ENCODE data around the gene MLLT3. TPM values are rescaled to one million over a fixed set of nuclear protein-coding genes. Genes with fewer than 3 reads are reported as not detected.

MLLT3 gene
- total and polyA plus RNA-seq, 2 of the 13 experiments (the other 11 are each of a cell fraction or from before 2014, with no cell fraction given): 12.3 to 12.6 TPM

GRCh38 chr9:20406344-20406743 is 216.0 kb downstream of the MLLT3 start (continued):
- TF ChIP-seq SNAPC5 (CRISPR knock-in tag; IDR thresholded peaks at IDR 0.05; ENCODE audit: borderline replicate concordance) (no peak), MAFF (IDR thresholded peaks at IDR 0.05; ENCODE audit: low read depth, low read length) (peak; percentile 87)

- CTCF ChIA-PET (ENCODE audit: low intra/inter-chr PET ratio, low total read pairs): no interaction called here
- TF ChIP-seq GATA4 (IDR thresholded peaks at IDR 0.05; ENCODE audit: borderline replicate concordance, low read depth) (no peak), ZBTB37 (CRISPR knock-in tag; IDR thresholded peaks at IDR 0.05) (no peak), ZNF841 (CRISPR knock-in tag; IDR thresholded peaks at IDR 0.05; ENCODE audit: borderline replicate concordance) (no peak), ZNF678 (CRISPR knock-in tag; IDR thresholded peaks at IDR 0.05) (no peak), PCBP1 (IDR thresholded peaks at IDR 0.05; ENCODE audit: borderline replicate concordance, low read depth, low read length) (no peak), ZNF441 (CRISPR knock-in tag; IDR thresholded peaks at IDR 0.05; ENCODE audit: borderline replicate concordance) (no peak), POGK (CRISPR knock-in tag; conservative IDR thresholded peaks at IDR 0.05) (no peak), ZNF816 (CRISPR knock-in tag; IDR thresholded peaks at IDR 0.05; ENCODE audit: borderline replicate concordance) (no peak), HHEX (CRISPR knock-in tag; IDR thresholded peaks at IDR 0.05) (no peak), HIC2 (CRISPR knock-in tag; IDR thresholded peaks at IDR 0.05; ENCODE audit: low read depth) (no peak), ZC3H4 (CRISPR knock-in tag; IDR thresholded peaks at IDR 0.05; ENCODE audit: borderline replicate concordance) (no peak), ZNF484 (CRISPR knock-in tag; IDR thresholded peaks at IDR 0.05; ENCODE audit: borderline replicate concordance, low read depth) (no peak), HMGA1 (CRISPR knock-in tag; conservative IDR thresholded peaks at IDR 0.05) (no peak), PRDM4 (CRISPR knock-in tag; IDR thresholded peaks at IDR 0.05; ENCODE audit: borderline replicate concordance) (no peak), CC2D1A (CRISPR knock-in tag; IDR thresholded peaks at IDR 0.05) (no peak)
Observed at GRCh38 chr9:20405616-20406015, 216.7 kb downstream of the MLLT3 start.

More at GRCh38 chr9:20405616-20406015, 216.7 kb downstream of the MLLT3 start:
- intact Hi-C loops (cut with micrococcal nuclease; ENCODE audit: unreplicated experiment) (no loop called here), in situ Hi-C loops (cut with HindIII; ENCODE audit: extremely low pct_ligation_motif_present, low pct_unique_long_range_greater_than_20kb) (no loop called here)
- BruUV-seq (replicated peaks): no TSS peak
- H2AFZ ChIP-seq (ENCODE audit: low read length): no peak overlapping the region
- H3K9ac ChIP-seq (ENCODE audit: insufficient read depth, low read depth, low read length): no peak overlapping the region
- H3K27me3 ChIP-seq (ENCODE audit: control insufficient read depth in 1 of 2, insufficient read depth in 2 of 2, low read length in 2 of 2): no peaks in the 10 kb centered on the region
- no peak for FAIRE-seq
- H3K79me2 ChIP-seq (ENCODE audit: insufficient read depth, low read length): no peaks in the 10 kb centered on the region
- POLR2A ChIA-PET: no interaction called here
- no peaks in the 10 kb centered on the region for H3K36me3 ChIP-seq (replicated peaks in 1 of 2; ENCODE audit: control insufficient read depth in 1 of 2, insufficient read depth in 2 of 2, low read length in 2 of 2)
- H3K4me1 ChIP-seq (ENCODE audit: insufficient read depth, low read length): peaks cover 16% of the 10 kb centered on the region
- ATAC-seq: no peak
- H3K9me3 ChIP-seq (ENCODE audit: low read length): no peaks in the 10 kb centered on the region
- DNase-seq (ENCODE audit: low spot score): no peak
- no peak overlapping the region for H3K27ac ChIP-seq (ENCODE audit: extremely low read length, insufficient read depth, low read length)
- WGBS (ENCODE audit: low lambda C conversion rate): 56% methylated on average over 5 of the region's 5 CpGs
- no peak overlapping the region for H3K4me3 ChIP-seq (replicated peaks in 1 of 3; ENCODE audit: insufficient read depth in 1 of 3, low read depth in 2 of 3, low read length in 3 of 3)
- H4K20me1 ChIP-seq (ENCODE audit: insufficient read depth, low read length): no peaks in the 10 kb centered on the region
- no peak overlapping the region for H3K4me2 ChIP-seq (ENCODE audit: low read depth, low read length)

Data from HepG2 (cell line).